NCI-H146 treated with DMSO at 0.1 percent for 48 hours (cell line): ENCODE measurements around the gene NFATC3.

Experiments
- DNase-seq: peaks from one replicate; lab custom pipeline; 2025; ENCODE audit not compliant: unreplicated experiment; lab: John Stamatoyannopoulos, UW

NFATC3 gene

GRCh38 chr16:68072038-68072695 is 13.0 kb upstream of the NFATC3 start:
- no peak for DNase-seq

DNA sequence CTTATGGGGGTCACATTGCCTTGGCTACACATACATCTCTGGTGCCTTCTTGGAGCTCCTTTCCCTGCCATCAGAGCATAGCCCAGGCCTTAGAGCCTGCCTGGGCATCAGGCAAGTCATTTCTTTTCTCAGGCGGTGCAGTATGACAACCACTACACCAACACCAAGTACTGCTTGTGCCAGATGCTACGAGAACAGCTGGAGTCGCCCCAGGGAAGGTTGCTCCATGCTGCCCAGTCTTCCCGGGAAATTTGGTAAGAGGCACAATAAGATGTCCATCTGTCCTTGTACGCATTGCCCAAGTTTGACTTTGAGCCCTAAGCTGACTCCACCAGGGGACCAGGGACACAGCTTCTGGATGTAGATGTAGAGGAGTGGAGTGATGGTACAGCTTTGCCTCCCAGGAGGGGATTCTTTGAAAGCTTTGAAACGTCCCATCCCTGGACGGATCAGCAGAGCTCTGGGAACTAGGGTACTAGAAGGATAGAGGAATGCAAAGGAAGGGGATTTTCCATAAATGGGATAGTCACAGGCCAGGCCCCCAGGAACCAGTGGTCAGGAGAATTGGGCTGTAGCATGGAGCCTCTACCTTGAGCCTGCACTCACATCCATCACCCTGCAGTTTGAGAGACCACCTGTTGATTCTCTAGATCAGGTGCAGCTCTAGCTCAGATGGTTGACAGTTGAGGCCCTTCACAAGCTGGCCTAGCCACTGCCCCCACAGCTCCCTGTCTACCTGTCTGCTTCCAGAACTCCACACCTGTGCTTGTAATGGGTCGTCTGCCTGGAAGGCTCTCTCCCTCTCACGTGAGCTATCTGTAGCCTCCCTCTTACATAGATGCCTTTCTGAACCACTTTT is 11.0 kb upstream of the NFATC3 start:
- DNase-seq, result no peak

GRCh38 chr16:68074850-68075555 is 10.2 kb upstream of the NFATC3 start:
- DNase-seq, result no peak

GRCh38 chr16:68075980-68076379 is 9.2 kb upstream of the NFATC3 start:
- DNase-seq, result no peak

DNA sequence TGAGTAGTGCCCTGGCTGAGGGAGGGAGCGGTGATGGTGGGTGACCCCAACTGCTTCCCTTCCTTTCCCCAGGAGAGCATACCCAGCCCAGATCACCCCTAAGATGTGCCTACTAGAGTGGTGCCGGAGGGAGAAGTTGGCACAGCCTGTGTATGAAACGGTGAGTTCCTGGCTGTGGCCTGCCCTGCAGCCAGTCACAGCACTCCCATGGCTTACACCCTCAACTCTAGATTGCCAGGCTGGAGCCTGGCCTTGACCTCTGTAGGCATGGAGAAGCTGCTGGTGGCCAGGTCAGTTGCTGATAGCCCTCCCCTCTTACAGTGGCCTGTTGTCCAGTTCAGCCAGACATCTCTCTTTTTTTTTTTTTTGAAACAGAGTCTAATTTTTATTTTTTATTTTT is 8.6 kb upstream of the NFATC3 start:
- DNase-seq, result no peak

DNA sequence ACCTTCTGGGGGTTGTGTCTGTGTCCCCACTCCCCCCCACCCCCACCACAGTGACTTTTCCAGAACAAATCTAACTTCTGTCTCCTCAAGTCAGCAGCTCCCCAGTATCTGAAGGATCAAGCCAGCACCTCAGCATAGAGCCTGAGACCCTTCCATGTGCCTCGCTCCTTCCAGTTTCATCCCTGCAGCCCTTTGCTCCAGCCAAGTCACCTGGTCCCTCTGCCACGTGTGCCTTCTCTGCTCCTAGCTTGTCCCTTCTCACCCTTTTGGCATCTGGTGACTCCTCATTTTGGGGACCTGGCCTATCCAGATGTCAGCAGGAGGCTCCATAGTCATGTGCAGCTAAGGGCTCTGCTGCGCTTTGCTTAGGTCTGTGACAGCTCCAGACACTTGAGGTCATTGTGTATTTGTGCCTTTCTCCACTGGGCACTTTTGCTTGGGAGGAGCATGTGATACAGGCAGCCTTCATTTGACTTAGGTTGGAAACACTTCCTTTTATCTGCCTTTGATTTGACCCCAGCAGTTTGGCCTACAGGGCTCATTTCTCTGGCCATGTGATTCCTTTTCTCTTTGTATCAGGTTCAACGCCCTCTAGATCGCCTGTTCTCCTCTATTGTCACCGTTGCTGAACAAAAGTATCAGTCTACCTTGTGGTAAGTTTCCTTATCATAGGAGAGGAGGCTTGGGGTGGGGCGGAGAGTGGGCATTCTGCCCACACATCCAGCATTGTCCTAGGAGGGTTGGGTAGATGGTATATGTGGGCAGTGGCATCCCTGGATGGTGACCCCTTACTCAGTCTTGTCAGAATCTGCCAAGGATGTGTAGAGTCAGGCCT is 7.1 kb upstream of the NFATC3 start:
- DNase-seq, result no peak

DNA sequence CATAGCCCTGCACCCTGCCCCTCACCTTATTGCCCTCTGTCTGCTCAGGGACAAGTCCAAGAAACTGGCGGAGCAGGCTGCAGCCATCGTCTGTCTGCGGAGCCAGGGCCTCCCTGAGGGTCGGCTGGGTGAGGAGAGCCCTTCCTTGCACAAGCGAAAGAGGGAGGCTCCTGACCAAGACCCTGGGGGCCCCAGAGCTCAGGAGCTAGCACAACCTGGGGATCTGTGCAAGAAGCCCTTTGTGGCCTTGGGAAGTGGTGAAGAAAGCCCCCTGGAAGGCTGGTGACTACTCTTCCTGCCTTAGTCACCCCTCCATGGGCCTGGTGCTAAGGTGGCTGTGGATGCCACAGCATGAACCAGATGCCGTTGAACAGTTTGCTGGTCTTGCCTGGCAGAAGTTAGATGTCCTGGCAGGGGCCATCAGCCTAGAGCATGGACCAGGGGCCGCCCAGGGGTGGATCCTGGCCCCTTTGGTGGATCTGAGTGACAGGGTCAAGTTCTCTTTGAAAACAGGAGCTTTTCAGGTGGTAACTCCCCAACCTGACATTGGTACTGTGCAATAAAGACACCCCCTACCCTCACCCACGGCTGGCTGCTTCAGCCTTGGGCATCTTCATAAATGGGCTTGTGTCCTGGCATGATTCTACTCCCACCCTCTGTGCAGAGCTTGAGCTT is 6.3 kb upstream of the NFATC3 start:
- DNase-seq, result no peak

- no peak for DNase-seq
These were observed 5.9 kb upstream of the NFATC3 start for GRCh38 chr16:68079376-68079625.

- no peak for DNase-seq
These were observed 5.4 kb upstream of the NFATC3 start for GRCh38 chr16:68079626-68080344.

GRCh38 chr16:68081861-68082628 is 3.1 kb upstream of the NFATC3 start:
- no peak for DNase-seq

GRCh38 chr16:68082629-68083238 is 2.4 kb upstream of the NFATC3 start:
- no peak for DNase-seq

GRCh38 chr16:68083239-68083781 is 1.9 kb upstream of the NFATC3 start:
- no peak for DNase-seq

GRCh38 chr16:68083861-68084503 is 1.2 kb upstream of the NFATC3 start:
- no peak for DNase-seq

DNA sequence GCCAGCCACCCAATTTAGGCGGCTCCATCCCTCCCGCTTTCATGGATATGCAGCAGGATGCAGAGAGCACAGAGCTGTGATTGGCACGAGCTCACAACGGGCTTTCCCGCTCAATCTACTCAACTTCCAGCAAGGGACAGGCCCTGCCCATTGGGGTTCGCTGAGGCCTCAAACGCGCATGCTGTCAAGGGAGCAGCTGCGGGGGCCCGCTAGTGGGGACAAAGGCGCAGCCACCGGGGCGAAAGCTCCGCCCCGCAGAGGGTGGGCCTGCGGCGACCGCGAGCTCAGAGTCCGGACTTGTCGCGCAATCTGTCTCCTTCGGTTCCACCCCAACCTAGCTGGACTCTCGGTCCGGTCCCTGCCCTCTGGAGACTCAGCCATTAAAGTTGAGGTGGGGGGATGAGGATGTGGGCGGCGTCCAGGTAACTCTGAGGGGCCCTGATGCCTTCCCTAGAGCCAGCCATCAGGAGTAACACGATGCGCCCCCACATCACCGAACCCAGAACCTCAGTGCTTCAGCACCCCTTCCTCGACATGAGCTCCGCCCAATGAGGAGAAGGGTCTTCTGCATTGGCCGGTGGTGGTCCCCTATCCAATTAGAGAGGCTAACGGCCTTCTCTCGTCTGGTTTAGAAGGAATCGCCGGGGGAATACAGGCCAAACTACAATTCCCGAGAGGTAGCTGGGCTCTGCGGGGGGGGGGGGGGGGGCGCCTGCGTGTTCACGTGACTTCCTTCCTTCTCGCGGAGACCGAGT is 489 bp upstream of the NFATC3 start:
- DNase-seq, result peak; percentile 78

DNA sequence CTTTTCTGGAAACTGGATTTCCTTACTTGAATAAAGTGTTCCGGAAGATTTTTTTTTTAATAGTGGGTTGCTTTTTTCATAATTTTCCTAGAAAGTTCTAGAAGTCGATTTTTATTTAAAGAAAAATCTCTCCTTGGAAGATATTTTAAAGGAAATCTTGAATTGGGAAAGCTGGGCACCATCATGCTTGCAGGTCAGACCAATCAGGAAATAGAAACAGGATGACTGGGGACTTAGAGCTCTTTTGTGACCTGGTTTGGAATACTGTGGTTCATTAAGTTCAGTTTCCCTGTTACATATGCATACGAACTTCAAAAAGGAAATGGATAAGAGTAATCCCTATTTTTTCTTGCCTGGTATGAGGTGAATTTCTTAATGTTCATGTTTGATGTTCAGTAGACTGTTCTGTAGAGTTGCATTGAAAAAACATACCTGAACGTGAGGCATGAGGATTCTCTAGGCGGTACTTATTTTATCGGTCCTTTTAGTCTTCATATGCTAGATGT is 1.2 kb downstream of the NFATC3 start:
- DNase-seq, result no peak

DNA sequence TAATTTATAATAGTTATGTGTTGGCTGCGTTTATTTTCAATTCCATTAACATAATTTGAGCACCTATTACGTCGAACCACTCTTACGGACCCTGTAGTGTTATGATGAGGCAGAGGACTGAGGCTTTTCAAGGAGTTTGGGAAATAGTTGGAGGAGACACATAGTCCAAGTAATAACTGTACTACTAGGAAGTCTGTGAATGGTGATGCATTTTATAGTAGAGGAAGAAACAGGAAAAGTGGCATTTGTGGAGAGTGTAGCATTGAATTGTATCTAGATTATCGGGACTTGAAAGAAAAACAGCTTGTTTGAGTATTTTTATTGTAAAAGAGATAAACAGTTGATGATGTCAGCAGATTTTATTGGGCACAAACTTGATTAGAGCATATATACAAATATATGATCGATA is 1.7 kb downstream of the NFATC3 start:
- no peak for DNase-seq

GRCh38 chr16:68087688-68088087 is 2.5 kb downstream of the NFATC3 start:
- DNase-seq, result no peak
